ENCODE results near the gene PIP4K2A.
"Not testable (repeated sequence)": the region's sequence is repeated elsewhere in the genome, so short reads cannot be mapped to it uniquely, and the experiment has no call there.

The PIP4K2A gene

GRCh38 chr10:22503315-22504088 is 210.9 kb downstream of the PIP4K2A start:
- no peak for DNase-seq

DNA sequence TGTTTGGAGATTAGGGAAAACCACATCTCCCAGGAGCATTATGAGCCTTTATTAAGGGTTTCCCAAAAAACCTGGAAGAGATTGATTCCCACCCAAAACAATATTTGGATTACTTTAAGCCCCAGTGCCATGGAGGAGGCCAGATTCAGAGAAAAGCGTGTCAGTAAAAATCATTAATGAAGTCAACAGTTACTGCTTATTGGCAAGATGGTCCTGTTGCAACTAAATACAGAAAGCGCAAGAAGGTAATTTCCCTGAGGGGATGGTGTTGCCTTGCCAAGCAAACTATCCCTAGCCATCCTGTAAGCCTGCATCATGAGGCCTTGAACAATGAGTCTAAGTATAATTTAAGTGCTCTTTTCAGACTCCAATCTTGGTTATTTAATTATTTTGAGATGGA is 212.5 kb downstream of the PIP4K2A start:
- no peak for DNase-seq

DNA sequence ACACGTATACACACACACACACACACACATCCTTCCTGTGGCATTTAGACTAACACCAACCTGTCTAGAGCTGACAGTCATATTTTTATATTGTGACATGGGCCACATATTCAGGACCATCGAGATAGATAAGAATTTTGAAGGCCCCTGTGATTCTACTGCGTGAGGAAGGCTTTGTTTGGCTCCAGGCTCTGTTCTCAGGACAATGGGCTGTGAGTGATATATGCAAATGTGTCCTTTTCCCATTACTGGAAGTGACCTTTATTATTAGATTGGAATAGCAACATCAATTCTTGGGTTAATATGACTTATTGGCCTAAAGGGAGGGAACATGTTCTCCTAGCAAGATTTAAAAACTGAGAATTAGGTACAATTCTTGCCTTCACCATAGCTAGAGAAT is 213.0 kb downstream of the PIP4K2A start:
- no peak for DNase-seq

- DNase-seq = no peak
Measured at GRCh38 chr10:22500656-22501340, 213.6 kb downstream of the PIP4K2A start.

- DNase-seq = not testable (repeated sequence)
Measured at GRCh38 chr10:22499973-22500372, 214.4 kb downstream of the PIP4K2A start.

- DNase-seq = no peak
Measured at GRCh38 chr10:22495396-22495795, 219.0 kb downstream of the PIP4K2A start.

DNA sequence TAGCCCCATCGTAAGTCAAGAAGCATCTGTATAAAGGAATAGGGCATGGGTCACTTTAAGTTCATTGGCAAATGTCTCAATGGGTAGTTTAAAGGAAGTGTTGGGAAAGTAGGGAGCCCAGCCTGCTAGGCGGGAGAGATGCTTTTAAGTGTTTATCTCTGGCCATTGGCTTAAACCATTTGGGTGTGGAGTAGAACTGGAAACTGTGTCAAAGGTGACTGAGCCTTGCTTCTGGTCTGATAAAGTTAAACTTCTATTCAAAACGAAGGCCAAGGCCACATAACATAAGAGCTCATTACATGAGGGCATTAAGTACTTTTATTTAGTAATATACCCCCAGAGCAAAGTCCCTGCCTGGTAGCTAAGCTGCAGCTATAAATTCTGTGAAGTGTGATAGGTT is 220.4 kb downstream of the PIP4K2A start:
- no peak for DNase-seq

DNA sequence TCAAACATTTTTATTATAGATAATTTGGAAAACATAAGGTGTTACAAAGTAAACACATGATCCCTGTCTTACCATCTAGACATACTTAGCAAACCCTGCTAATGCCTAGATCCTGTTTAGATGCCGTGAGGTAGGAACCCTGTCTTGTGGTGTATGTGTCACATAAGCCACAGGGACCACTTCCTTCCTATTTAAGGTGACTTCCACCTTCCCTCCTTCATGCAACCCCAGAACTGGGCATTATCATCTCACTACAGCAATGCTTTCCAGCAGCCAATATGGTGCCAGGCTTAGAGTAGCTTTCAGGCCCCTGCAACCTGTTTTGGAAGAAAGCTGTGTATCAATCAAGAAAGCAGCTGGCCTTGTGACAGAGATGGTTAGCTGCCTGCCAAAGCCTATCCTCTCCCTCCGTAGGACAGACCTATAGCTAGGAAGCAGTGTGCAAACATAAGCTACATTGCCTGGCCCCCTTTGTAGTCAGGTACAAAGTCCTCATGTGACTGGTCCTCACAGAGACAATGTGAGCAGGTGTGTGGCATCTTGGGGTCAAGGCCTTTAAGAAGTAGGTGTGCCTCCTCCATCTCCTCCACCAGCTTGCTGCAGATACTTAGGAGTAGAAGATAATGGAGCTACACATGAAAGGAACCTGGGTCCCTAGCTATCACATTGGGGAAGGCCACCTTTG is 222.3 kb downstream of the PIP4K2A start:
- DNase-seq = no peak

GRCh38 chr10:22491480-22491879 is 222.9 kb downstream of the PIP4K2A start:
- DNase-seq = no peak

DNA sequence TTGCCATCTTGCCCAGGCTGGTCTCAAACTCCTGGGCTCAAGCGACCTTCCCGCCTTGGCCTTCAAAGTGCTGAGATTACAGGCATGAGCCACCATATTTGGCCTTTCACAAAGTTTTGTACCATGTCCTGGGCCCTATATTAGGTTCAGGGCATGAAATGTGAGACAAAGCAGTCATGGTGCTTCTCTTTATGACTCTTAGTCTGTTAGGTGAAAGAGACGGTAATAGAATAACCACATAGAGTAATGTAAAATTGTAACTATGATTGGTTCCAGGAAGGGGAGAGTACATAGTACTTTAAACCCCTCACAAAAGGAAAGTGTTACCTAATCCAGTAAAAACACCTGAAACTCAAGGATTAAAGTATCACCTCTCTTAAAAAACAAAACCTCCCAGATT is 224.4 kb downstream of the PIP4K2A start:
- no peak for DNase-seq

- no peak for DNase-seq
Measured at GRCh38 chr10:22489467-22489866, 224.9 kb downstream of the PIP4K2A start.

DNA sequence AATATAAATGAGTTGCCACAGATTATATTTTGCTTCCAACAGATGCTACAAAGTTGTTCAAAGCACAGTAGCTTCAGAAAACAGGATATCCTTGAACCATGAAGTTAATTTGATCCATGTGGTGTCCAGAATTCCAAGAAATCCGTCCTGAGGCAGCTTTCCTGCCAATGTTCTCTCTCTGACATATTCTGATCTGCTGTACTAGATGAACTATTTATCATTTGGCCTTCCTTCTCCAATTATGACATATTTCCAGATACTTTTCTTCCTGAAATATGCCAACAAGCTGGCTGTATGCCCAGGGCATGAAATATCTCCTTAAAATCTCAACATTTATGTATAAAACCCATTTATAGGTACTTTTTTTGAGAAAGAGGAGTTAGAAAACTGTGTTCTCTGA is 227.9 kb downstream of the PIP4K2A start:
- DNase-seq = no peak
